ENCODE results near the gene TBL1Y.

GRCh38 chrY:7128211-7128610 lies 217.7 kb downstream of the TBL1Y start:
- TF ChIP-seq GABPA (IDR thresholded peaks at IDR 0.05; ENCODE audit: low read depth) (no peak), CTCF (IDR thresholded peaks at IDR 0.05; ENCODE audit: insufficient read depth, low read length) (no peak)

Data from HL-60 (cell line).